ENCODE results near the gene COG5.

Gene COG5

DNA sequence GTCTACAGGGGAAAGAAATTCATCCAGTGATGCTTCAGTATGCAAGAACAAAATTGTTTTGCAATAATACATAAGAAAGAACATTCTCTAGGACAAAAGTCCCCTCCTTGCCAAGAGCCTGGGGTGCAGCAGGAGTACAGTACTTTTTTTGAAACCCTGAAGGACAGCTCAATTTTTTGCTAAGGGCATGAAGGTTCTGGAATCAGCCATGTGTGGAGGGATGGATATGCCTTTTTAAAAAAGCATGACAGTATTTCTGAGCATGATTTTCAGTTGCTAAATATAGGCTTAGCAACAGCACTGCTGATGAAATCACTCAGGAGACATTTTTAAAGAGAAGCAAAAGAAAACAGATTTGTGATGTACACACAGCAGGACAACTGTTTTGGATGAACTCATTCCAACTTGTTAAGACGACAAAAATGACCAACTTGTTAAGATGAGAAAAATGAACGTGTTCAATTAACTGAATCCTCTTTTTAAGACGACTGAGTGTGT is 355.6 kb downstream of the COG5 start:
- TF ChIP-seq, protein P1, sequence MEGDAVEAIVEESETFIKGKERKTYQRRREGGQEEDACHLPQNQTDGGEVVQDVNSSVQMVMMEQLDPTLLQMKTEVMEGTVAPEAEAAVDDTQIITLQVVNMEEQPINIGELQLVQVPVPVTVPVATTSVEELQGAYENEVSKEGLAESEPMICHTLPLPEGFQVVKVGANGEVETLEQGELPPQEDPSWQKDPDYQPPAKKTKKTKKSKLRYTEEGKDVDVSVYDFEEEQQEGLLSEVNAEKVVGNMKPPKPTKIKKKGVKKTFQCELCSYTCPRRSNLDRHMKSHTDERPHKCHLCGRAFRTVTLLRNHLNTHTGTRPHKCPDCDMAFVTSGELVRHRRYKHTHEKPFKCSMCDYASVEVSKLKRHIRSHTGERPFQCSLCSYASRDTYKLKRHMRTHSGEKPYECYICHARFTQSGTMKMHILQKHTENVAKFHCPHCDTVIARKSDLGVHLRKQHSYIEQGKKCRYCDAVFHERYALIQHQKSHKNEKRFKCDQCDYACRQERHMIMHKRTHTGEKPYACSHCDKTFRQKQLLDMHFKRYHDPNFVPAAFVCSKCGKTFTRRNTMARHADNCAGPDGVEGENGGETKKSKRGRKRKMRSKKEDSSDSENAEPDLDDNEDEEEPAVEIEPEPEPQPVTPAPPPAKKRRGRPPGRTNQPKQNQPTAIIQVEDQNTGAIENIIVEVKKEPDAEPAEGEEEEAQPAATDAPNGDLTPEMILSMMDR (IDR thresholded peaks at IDR 0.05; ENCODE audit: extremely low read depth, missing control alignments): no peak
- DNase-seq (ENCODE audit: low spot score): no peak

DNA sequence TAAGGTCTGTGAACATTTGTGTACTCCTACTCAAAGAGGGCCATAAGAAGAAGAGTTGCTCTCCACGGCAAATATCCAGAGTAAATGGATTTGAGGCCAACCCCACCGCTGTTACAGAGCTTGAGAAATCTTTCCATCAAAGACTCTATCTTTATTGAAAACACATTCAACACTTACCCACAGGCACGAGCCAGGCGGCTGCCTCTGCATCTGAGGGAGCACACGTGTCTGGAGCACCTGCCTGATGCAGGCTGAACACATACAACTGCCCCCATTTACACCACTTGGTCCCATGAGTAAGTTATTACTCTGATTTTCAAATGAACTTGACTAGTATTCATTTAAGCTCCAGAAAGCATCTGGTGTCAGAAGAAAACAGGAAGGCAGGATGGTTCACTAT is 356.3 kb downstream of the COG5 start:
- TF ChIP-seq, protein P1 (IDR thresholded peaks at IDR 0.05; ENCODE audit: extremely low read depth, missing control alignments): no peak
- no peak for DNase-seq (ENCODE audit: low spot score)

DNA sequence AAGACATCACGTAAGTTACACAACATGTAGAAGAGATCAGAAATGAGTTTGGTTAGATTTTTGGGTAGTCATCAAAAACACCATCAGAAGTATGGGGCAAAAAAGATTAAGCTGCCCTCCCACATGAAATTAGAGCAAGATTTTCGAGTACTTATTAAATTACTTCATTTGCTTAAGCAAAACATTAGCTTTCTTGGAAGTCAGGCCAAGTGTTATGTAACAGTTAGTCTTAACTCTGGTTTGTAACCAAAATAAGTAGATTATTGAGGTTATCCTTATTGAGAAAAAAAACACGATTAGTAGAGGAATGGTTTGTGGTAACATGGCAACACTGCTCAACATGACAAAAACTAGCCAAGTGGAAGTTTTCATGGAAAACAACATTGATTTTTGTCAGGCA is 357.0 kb downstream of the COG5 start:
- DNase-seq (ENCODE audit: low spot score): no peak
- TF ChIP-seq, protein P1 (IDR thresholded peaks at IDR 0.05; ENCODE audit: extremely low read depth, missing control alignments): no peak

DNA sequence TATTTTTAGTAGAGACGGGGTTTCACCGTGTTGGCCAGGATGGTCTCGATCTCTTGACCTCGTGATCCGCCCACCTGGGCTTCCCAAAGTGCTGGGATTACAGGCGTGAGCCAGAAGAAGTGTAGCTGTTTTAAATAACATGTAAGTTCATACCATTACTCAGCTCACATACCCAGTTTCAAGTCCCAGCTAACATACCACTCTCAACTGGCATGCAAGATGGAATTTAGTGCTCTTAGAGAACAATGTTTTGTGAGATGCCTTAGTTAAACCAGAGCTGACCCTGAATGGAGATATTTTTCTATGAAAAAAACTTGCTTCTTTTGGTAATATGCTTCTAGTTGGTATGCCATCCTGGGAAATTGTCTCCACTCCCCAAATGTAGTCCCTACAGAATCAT is 357.6 kb downstream of the COG5 start:
- no peak for DNase-seq (ENCODE audit: low spot score)
- TF ChIP-seq, protein P1 (IDR thresholded peaks at IDR 0.05; ENCODE audit: extremely low read depth, missing control alignments): no peak

DNA sequence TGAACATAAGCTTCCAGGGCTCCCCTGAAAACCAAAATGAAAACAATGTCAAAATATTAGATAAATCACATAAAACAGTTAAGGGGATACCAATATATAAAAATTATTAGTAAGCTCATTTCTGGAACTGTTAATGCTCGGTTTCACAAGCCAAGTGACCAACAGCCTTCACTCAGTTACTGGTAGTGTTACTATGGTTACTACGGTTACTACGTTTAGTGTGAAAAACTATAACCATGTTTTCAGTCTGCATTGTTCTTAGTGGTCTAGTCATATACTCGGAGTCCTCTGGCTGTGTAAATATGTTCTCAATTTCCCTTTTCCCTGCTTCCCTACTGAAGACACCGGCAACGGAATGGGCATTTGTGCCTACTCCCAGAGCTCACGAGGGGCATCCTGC is 360.1 kb downstream of the COG5 start:
- DNase-seq (ENCODE audit: low spot score): no peak
- TF ChIP-seq, protein P1 (IDR thresholded peaks at IDR 0.05; ENCODE audit: extremely low read depth, missing control alignments): no peak

DNA sequence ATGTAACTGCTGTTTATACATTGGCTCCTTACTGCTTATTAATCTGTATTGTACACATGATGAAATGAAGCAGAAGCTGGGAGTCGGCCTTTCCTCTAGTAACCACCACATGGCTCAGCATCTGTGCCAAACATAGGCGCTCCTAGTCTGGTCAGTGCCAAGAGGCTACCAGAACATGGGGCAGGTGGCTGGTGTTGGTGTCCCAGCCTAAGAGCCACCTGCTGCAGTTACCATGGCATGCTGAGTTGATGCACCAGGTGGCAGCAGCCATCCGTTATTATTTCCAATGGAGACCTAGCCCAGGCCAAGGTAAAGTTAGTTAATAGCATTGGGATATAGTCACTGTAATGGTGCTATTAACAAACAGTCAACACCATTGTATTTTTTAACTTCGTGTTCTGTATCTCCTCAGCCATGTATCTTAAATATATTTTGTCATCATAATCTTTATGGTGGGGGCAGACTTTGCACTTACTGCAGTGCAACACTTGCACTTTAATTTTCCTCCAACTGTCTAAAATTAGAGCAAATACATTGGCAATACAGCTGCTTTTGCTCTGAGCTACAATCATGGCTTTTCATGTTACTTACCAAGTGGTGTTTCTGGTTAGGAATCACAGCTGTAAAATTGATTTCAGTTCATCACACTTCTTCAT is 361.8 kb downstream of the COG5 start:
- DNase-seq (ENCODE audit: low spot score): peak; percentile 28

DNA sequence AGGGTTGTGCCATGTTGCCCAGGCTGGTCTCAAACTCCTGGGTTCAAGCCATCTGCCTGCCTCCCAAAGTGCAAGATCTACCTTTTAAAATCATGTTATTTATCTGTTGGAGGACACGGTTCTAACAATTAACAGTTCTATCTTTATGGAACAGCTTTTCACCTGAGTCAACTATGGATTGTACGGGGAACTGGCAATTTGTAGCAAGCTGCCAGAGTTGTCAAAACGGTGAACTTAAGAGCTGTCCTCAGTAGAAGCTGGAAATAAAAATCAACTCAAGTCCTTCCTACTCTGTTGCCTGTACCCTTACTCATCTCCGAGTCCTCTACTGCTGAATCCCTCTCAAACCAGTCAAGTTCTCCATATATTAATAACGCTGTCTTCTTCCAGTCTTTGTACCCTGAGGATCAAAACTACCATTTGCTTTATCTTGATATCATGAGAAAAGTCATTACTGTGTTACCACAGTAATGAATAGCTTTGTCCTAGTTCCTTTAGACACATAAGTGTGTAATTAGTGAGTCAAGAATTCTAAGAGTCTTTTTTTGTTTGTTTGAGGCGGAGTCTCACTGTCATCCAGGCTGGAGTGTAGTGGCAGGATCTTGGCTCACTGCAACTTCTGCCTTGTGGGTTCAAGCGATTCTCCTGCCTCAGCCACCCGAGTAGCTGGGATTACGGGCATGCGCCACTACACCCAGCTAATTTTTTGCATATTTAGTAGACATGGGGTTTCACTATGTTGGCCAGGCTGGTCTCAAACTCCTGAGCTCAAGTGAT is 366.7 kb downstream of the COG5 start:
- TF ChIP-seq, protein P1 (IDR thresholded peaks at IDR 0.05; ENCODE audit: extremely low read depth, missing control alignments): no peak
- no peak for DNase-seq (ENCODE audit: low spot score)

More for the DNA sequence above, 361.8 kb downstream of the COG5 start:
- TF ChIP-seq, protein P1 (IDR thresholded peaks at IDR 0.05; ENCODE audit: extremely low read depth, missing control alignments): no peak
